Measurements from ENCODE around the gene LIMS2.
A peak's percentile ranks its signal among the peaks of the same experiment; 100 is the strongest.

Gene LIMS2

GRCh38 chr2:127701651-127702394 lies 26.5 kb upstream of the LIMS2 start:
- peak; percentile 54 to 65 for DNase-seq (ENCODE audit: extremely low read depth in 1 of 2, low read depth in 1 of 2)

GRCh38 chr2:127701193-127701650 lies 25.9 kb upstream of the LIMS2 start, which contains the start of gene SFT2D3:
TSS of gene SFT2D3 (plus strand) at chr2:127701497. CDS start at chr2:127701529, 32 bp downstream.
- peak; percentile 66 to 79 for DNase-seq (ENCODE audit: extremely low read depth in 1 of 2, low read depth in 1 of 2)

- DNase-seq (ENCODE audit: extremely low read depth in 1 of 2, low read depth in 1 of 2), result peak in 1 of 2 donors; percentile 11
These were observed 25.3 kb upstream of the LIMS2 start for GRCh38 chr2:127700527-127701192.

GRCh38 chr2:127698553-127699355 lies 23.4 kb upstream of the LIMS2 start:
- no peak for DNase-seq (ENCODE audit: extremely low read depth in 1 of 2, low read depth in 1 of 2)

GRCh38 chr2:127697482-127698180 lies 22.3 kb upstream of the LIMS2 start:
- no peak for DNase-seq (ENCODE audit: extremely low read depth in 1 of 2, low read depth in 1 of 2)

GRCh38 chr2:127695491-127696472 lies 20.5 kb upstream of the LIMS2 start:
- peak in 1 of 2 donors; percentile 38 for DNase-seq (ENCODE audit: extremely low read depth in 1 of 2, low read depth in 1 of 2)

GRCh38 chr2:127694986-127695385 lies 19.7 kb upstream of the LIMS2 start:
- no peak for DNase-seq (ENCODE audit: extremely low read depth in 1 of 2, low read depth in 1 of 2)

- no peak for DNase-seq (ENCODE audit: extremely low read depth in 1 of 2, low read depth in 1 of 2)
These were observed 15.4 kb upstream of the LIMS2 start for GRCh38 chr2:127690696-127691095.

- no peak for DNase-seq (ENCODE audit: extremely low read depth in 1 of 2, low read depth in 1 of 2)
These were observed 13.1 kb upstream of the LIMS2 start for GRCh38 chr2:127688405-127688804.

GRCh38 chr2:127685410-127686080 lies 10.2 kb upstream of the LIMS2 start:
- DNase-seq (ENCODE audit: extremely low read depth in 1 of 2, low read depth in 1 of 2), result no peak

- DNase-seq (ENCODE audit: extremely low read depth in 1 of 2, low read depth in 1 of 2), result no peak
These were observed 8.4 kb upstream of the LIMS2 start for GRCh38 chr2:127683757-127684156.

GRCh38 chr2:127683056-127683455 lies 7.7 kb upstream of the LIMS2 start:
- no peak for DNase-seq (ENCODE audit: extremely low read depth in 1 of 2, low read depth in 1 of 2)

- DNase-seq (ENCODE audit: extremely low read depth in 1 of 2, low read depth in 1 of 2), result no peak
These were observed 6.9 kb upstream of the LIMS2 start for GRCh38 chr2:127681976-127682857.

- DNase-seq (ENCODE audit: extremely low read depth in 1 of 2, low read depth in 1 of 2), result no peak
These were observed 6.0 kb upstream of the LIMS2 start for GRCh38 chr2:127681288-127681804.

- DNase-seq (ENCODE audit: extremely low read depth in 1 of 2, low read depth in 1 of 2), result no peak
These were observed 5.5 kb upstream of the LIMS2 start for GRCh38 chr2:127680706-127681287.

GRCh38 chr2:127679680-127680361 lies 4.5 kb upstream of the LIMS2 start:
- no peak for DNase-seq (ENCODE audit: extremely low read depth in 1 of 2, low read depth in 1 of 2)

GRCh38 chr2:127678991-127679390 lies 3.7 kb upstream of the LIMS2 start:
- DNase-seq (ENCODE audit: extremely low read depth in 1 of 2, low read depth in 1 of 2), result no peak

Measured in activated CD8-positive, alpha-beta memory T cell treated with anti-CD3 and anti-CD28 coated beads for 1 hour (primary cell).